RKO (cell line): ENCODE results near the gene TRIM43.
"Not testable (repeated sequence)": the region's sequence is repeated elsewhere in the genome, so short reads cannot be mapped to it uniquely, and the experiment has no call there.

Source experiments
- DNase-seq: peaks from one replicate; pipeline ENCODE4 v3.0.0-alpha.2; 2016; ENCODE audit warnings: low spot score

Gene TRIM43

GRCh38 chr2:95591701-95592100 is at the start of gene TRIM43:
Gene TRIM43 (plus strand): TSS chr2:95592001. CDS start chr2:95594024, 2,023 bp downstream.
- not testable (repeated sequence) for DNase-seq

GRCh38 chr2:95551055-95551568 is 40.7 kb upstream of the TRIM43 start:
- DNase-seq = no peak

GRCh38 chr2:95552911-95553310 is 38.9 kb upstream of the TRIM43 start:
- no peak for DNase-seq

- DNase-seq = no peak
Observed at GRCh38 chr2:95569170-95569569, 22.6 kb upstream of the TRIM43 start.

GRCh38 chr2:95573866-95574265 is 17.9 kb upstream of the TRIM43 start:
- DNase-seq = no peak

GRCh38 chr2:95574506-95574905 is 17.3 kb upstream of the TRIM43 start:
- no peak for DNase-seq

- DNase-seq = no peak
Observed at GRCh38 chr2:95575857-95576256, 15.9 kb upstream of the TRIM43 start.

GRCh38 chr2:95578539-95578938 is 13.3 kb upstream of the TRIM43 start:
- DNase-seq = no peak

GRCh38 chr2:95583545-95583944 is 8.3 kb upstream of the TRIM43 start:
- DNase-seq = not testable (repeated sequence)

- DNase-seq = not testable (repeated sequence)
Observed at GRCh38 chr2:95584321-95584720, 7.5 kb upstream of the TRIM43 start.

GRCh38 chr2:95589777-95590536 is 1.8 kb upstream of the TRIM43 start:
- not testable (repeated sequence) for DNase-seq

- DNase-seq = not testable (repeated sequence)
Observed at GRCh38 chr2:95592973-95593372, 1.2 kb downstream of the TRIM43 start.

- not testable (repeated sequence) for DNase-seq
Observed at GRCh38 chr2:95595012-95595411, 3.2 kb downstream of the TRIM43 start.

GRCh38 chr2:95601301-95601700 is 9.5 kb downstream of the TRIM43 start:
- DNase-seq = not testable (repeated sequence)

- not testable (repeated sequence) for DNase-seq
Observed at GRCh38 chr2:95602146-95602545, 10.3 kb downstream of the TRIM43 start.

- not testable (repeated sequence) for DNase-seq
Observed at GRCh38 chr2:95608356-95608755, 16.6 kb downstream of the TRIM43 start.

- not testable (repeated sequence) for DNase-seq
Observed at GRCh38 chr2:95609764-95610163, 18.0 kb downstream of the TRIM43 start.

GRCh38 chr2:95613048-95613447 is 21.2 kb downstream of the TRIM43 start:
- not testable (repeated sequence) for DNase-seq

GRCh38 chr2:95622728-95623127 is 30.9 kb downstream of the TRIM43 start:
- not testable (repeated sequence) for DNase-seq

GRCh38 chr2:95630987-95631386 is 39.2 kb downstream of the TRIM43 start:
- not testable (repeated sequence) for DNase-seq

- not testable (repeated sequence) for DNase-seq
Observed at GRCh38 chr2:95633626-95634259, 41.9 kb downstream of the TRIM43 start.

- not testable (repeated sequence) for DNase-seq
Observed at GRCh38 chr2:95640515-95641288, 48.9 kb downstream of the TRIM43 start.

GRCh38 chr2:95641289-95641575 is 49.4 kb downstream of the TRIM43 start:
- DNase-seq = not testable (repeated sequence)
